ENCODE measurements around the gene WTAP. TPM values are rescaled to one million over a fixed set of nuclear protein-coding genes. Genes with fewer than 3 reads are reported as not detected.
"Not testable (repeated sequence)": the region's sequence is repeated elsewhere in the genome, so short reads cannot be mapped to it uniquely, and the experiment has no call there.

Gene WTAP
- total RNA-seq, 1 experiment from 2014 or later: 169 TPM

GRCh38 chr6:159724778-159725177 is 2.5 kb upstream of the WTAP start:
- in situ Hi-C loops (cut with HindIII; ENCODE audit: low sequenced_read_pairs): no loop called here
- no peak for DNase-seq (ENCODE audit: low spot score)

- in situ Hi-C loops (cut with HindIII; ENCODE audit: low sequenced_read_pairs); DNase-seq (ENCODE audit: low spot score): not testable (repeated sequence)
Observed at GRCh38 chr6:159725208-159725607, 2.1 kb upstream of the WTAP start.

GRCh38 chr6:159726255-159726917 is 920 bp upstream of the WTAP start:
- no peak for DNase-seq (ENCODE audit: low spot score)
- in situ Hi-C loops (cut with HindIII; ENCODE audit: low sequenced_read_pairs): no loop called here

GRCh38 chr6:159727717-159728445 is 575 bp downstream of the WTAP start:
- peak; percentile 15 for DNase-seq (ENCODE audit: low spot score)
- in situ Hi-C loops (cut with HindIII; ENCODE audit: low sequenced_read_pairs): no loop called here

GRCh38 chr6:159728531-159728964 is 1.2 kb downstream of the WTAP start:
- DNase-seq (ENCODE audit: low spot score): no peak
- in situ Hi-C loops (cut with HindIII; ENCODE audit: low sequenced_read_pairs): no loop called here

GRCh38 chr6:159729598-159730331 is 2.5 kb downstream of the WTAP start:
- DNase-seq (ENCODE audit: low spot score): peak; percentile 9
- in situ Hi-C loops (cut with HindIII; ENCODE audit: low sequenced_read_pairs): no loop called here

GRCh38 chr6:159730332-159730676 is 3.0 kb downstream of the WTAP start:
- in situ Hi-C loops (cut with HindIII; ENCODE audit: low sequenced_read_pairs): no loop called here
- no peak for DNase-seq (ENCODE audit: low spot score)

GRCh38 chr6:159732550-159732949 is 5.2 kb downstream of the WTAP start:
- in situ Hi-C loops (cut with HindIII; ENCODE audit: low sequenced_read_pairs); DNase-seq (ENCODE audit: low spot score): not testable (repeated sequence)

GRCh38 chr6:159733395-159733794 is 6.1 kb downstream of the WTAP start:
- in situ Hi-C loops (cut with HindIII; ENCODE audit: low sequenced_read_pairs); DNase-seq (ENCODE audit: low spot score): not testable (repeated sequence)

GRCh38 chr6:159736908-159737307 is 9.6 kb downstream of the WTAP start:
- in situ Hi-C loops (cut with HindIII; ENCODE audit: low sequenced_read_pairs): no loop called here
- no peak for DNase-seq (ENCODE audit: low spot score)

GRCh38 chr6:159739341-159739740 is 12.0 kb downstream of the WTAP start:
- no peak for DNase-seq (ENCODE audit: low spot score)
- in situ Hi-C loops (cut with HindIII; ENCODE audit: low sequenced_read_pairs): no loop called here

GRCh38 chr6:159742165-159742564 is 14.9 kb downstream of the WTAP start:
- in situ Hi-C loops (cut with HindIII; ENCODE audit: low sequenced_read_pairs): no loop called here
- no peak for DNase-seq (ENCODE audit: low spot score)

- no peak for DNase-seq (ENCODE audit: low spot score)
- in situ Hi-C loops (cut with HindIII; ENCODE audit: low sequenced_read_pairs): no loop called here
Observed at GRCh38 chr6:159745081-159745480, 17.8 kb downstream of the WTAP start.

GRCh38 chr6:159746759-159747158 is 19.5 kb downstream of the WTAP start:
- no peak for DNase-seq (ENCODE audit: low spot score)
- in situ Hi-C loops (cut with HindIII; ENCODE audit: low sequenced_read_pairs): no loop called here

GRCh38 chr6:159748127-159748526 is 20.8 kb downstream of the WTAP start:
- in situ Hi-C loops (cut with HindIII; ENCODE audit: low sequenced_read_pairs): not testable (repeated sequence)

GRCh38 chr6:159751448-159751847 is 24.1 kb downstream of the WTAP start:
- DNase-seq (ENCODE audit: low spot score): no peak
- in situ Hi-C loops (cut with HindIII; ENCODE audit: low sequenced_read_pairs): no loop called here

More at GRCh38 chr6:159748127-159748526, 20.8 kb downstream of the WTAP start:
- DNase-seq (ENCODE audit: low spot score): not testable (repeated sequence)

- in situ Hi-C loops (cut with HindIII; ENCODE audit: low sequenced_read_pairs): no loop called here
Observed at GRCh38 chr6:159753081-159753872, 26.0 kb downstream of the WTAP start.

GRCh38 chr6:159754401-159754800 is 27.1 kb downstream of the WTAP start:
- in situ Hi-C loops (cut with HindIII; ENCODE audit: low sequenced_read_pairs): no loop called here
- DNase-seq (ENCODE audit: low spot score): no peak

More at GRCh38 chr6:159753081-159753872, 26.0 kb downstream of the WTAP start:
- DNase-seq (ENCODE audit: low spot score): no peak

Data from G401 (cell line).